Ovary (tissue), 3 donors: ENCODE measurements around the gene IMMT.

Experiments
- EP300 ChIP-seq: sonication (generic); formaldehyde crosslinking; IDR thresholded peaks from one replicate; pipeline ENCODE4 v1.6.1; 2017; ENCODE audit warnings: antibody characterized with exemption
- POLR2A ChIP-seq: fragments of 450-650 bp; IDR thresholded peaks from one replicate; pipeline ENCODE4 v1.6.1; 2017; ENCODE audit warnings: antibody characterized with exemption, mild to moderate bottlenecking, moderate library complexity
- TF ChIP-seq, protein P1 (sequence below), 3 donors: fragments of 450-650 bp in 2 of 3; fragments of 200-600 bp in 1 of 3; IDR thresholded peaks; one replicate each; pipeline versions ENCODE4 v1.5.1 to v1.8.0; 2016 to 2022; ENCODE audit warnings: antibody characterized with exemption in 3 of 3, mild to moderate bottlenecking in 1 of 3
- donor health status: DM: no; HTN: no; CAD: no.

DNA sequence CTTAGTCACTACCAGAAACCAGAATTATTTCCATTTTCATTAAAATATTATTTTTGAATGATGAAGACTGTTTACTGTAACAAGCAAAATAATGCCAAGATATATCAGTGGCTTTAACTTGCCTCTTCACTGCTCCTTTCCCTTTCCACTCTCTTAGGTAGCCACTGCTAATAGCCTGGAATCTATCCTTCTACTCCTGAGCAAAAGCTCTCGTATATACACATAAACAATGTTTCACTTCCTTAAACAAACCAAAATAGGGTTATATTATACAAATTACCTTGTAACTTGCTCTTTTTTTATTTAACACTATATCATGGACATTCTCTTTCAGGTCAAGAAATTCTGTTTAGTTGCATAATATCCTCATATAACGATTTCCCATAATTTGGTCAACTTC lies 20.8 kb downstream of the IMMT start:
- TF ChIP-seq, protein P1, sequence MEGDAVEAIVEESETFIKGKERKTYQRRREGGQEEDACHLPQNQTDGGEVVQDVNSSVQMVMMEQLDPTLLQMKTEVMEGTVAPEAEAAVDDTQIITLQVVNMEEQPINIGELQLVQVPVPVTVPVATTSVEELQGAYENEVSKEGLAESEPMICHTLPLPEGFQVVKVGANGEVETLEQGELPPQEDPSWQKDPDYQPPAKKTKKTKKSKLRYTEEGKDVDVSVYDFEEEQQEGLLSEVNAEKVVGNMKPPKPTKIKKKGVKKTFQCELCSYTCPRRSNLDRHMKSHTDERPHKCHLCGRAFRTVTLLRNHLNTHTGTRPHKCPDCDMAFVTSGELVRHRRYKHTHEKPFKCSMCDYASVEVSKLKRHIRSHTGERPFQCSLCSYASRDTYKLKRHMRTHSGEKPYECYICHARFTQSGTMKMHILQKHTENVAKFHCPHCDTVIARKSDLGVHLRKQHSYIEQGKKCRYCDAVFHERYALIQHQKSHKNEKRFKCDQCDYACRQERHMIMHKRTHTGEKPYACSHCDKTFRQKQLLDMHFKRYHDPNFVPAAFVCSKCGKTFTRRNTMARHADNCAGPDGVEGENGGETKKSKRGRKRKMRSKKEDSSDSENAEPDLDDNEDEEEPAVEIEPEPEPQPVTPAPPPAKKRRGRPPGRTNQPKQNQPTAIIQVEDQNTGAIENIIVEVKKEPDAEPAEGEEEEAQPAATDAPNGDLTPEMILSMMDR (IDR thresholded peaks at IDR 0.05): no peak
- TF ChIP-seq POLR2A: no peak
- no peak for TF ChIP-seq EP300
